ENCODE measurements around the gene DTNB. TPM values are rescaled to one million over a fixed set of nuclear protein-coding genes. Genes with fewer than 3 reads are reported as not detected.

The DTNB gene
- total RNA-seq, 4 donors from 2014 or later: 5.2 to 9.9 (median 9.2) TPM

- DNase-seq (ENCODE audit: low spot score) (no peak), ATAC-seq (ENCODE audit: low FRiP score) (no peak)
Observed at GRCh38 chr2:25698752-25699151, 25.4 kb upstream of the DTNB start.

GRCh38 chr2:25697559-25698341, 24.4 kb upstream of the DTNB start:
- DNase-seq (ENCODE audit: low spot score) (no peak), ATAC-seq (ENCODE audit: low FRiP score) (no peak)
- no peak for TF ChIP-seq CTCF (IDR thresholded peaks at IDR 0.05)

More at GRCh38 chr2:25698752-25699151, 25.4 kb upstream of the DTNB start:
- TF ChIP-seq CTCF (IDR thresholded peaks at IDR 0.05): no peak

GRCh38 chr2:25692737-25693445, 19.5 kb upstream of the DTNB start:
- TF ChIP-seq CTCF (IDR thresholded peaks at IDR 0.05): no peak
- ATAC-seq (ENCODE audit: low FRiP score) (no peak), DNase-seq (ENCODE audit: low spot score) (no peak)

- DNase-seq (ENCODE audit: low spot score): no peak
- no peak for ATAC-seq (ENCODE audit: low FRiP score)
Observed at GRCh38 chr2:25692143-25692542, 18.8 kb upstream of the DTNB start.

GRCh38 chr2:25690058-25690457, 16.7 kb upstream of the DTNB start:
- ATAC-seq (ENCODE audit: low FRiP score) (no peak), DNase-seq (ENCODE audit: low spot score) (no peak)
- no peak for TF ChIP-seq CTCF (IDR thresholded peaks at IDR 0.05)

More at GRCh38 chr2:25692143-25692542, 18.8 kb upstream of the DTNB start:
- TF ChIP-seq CTCF (IDR thresholded peaks at IDR 0.05): no peak

- ATAC-seq (ENCODE audit: low FRiP score): no peak
- TF ChIP-seq CTCF (IDR thresholded peaks at IDR 0.05): no peak
Observed at GRCh38 chr2:25688236-25688635, 14.9 kb upstream of the DTNB start.

More at GRCh38 chr2:25688236-25688635, 14.9 kb upstream of the DTNB start:
- DNase-seq (ENCODE audit: low spot score): no peak
